Neuron (in vitro differentiated cells): ENCODE data around the gene CASP12.

ENCODE experiments used
- H2AFZ ChIP-seq: one replicate; pipeline ENCODE4 v1.6.1; 2013; ENCODE audit warnings: low read depth, mild to moderate bottlenecking, inconsistent platforms, low read length, moderate library complexity
- H3K27me3 ChIP-seq: one replicate; pipeline ENCODE4 v1.6.1; 2013; ENCODE audit warnings: low read length; ENCODE audit not compliant: insufficient read depth
- H3K36me3 ChIP-seq: one replicate; pipeline ENCODE4 v1.6.1; 2013; ENCODE audit warnings: low read length; ENCODE audit not compliant: insufficient read depth
- H3K4me1 ChIP-seq: one replicate; pipeline ENCODE4 v1.6.1; 2013; ENCODE audit warnings: low read length; ENCODE audit not compliant: insufficient read depth
- H3K4me3 ChIP-seq: 2 replicates; pipeline ENCODE4 v1.5.1; 2013; ENCODE audit warnings: mild to moderate bottlenecking, low read length, moderate library complexity
- H3K9me3 ChIP-seq: one replicate; pipeline ENCODE4 v1.6.1; 2013; ENCODE audit warnings: low read length

Gene CASP12

GRCh38 chr11:104876861-104877431 lies 21.3 kb downstream of the CASP12 start:
- H3K4me3 ChIP-seq, result no peak overlapping the region
- no peak overlapping the region for H2AFZ ChIP-seq
- H3K27me3 ChIP-seq, result no peaks in the 10 kb centered on the region
- no peaks in the 10 kb centered on the region for H3K36me3 ChIP-seq
- H3K4me1 ChIP-seq, result no peaks in the 10 kb centered on the region
- no peaks in the 10 kb centered on the region for H3K9me3 ChIP-seq

- Histone ChIP-seq H3K4me1 (peaks cover 1% of the 10 kb centered on the region), H2AFZ (no peak overlapping the region), H3K9me3 (no peaks in the 10 kb centered on the region), H3K4me3 (no peak overlapping the region), H3K36me3 (no peaks in the 10 kb centered on the region), H3K27me3 (no peaks in the 10 kb centered on the region)
These were observed 21.9 kb downstream of the CASP12 start for GRCh38 chr11:104876324-104876723.

- Histone ChIP-seq H3K36me3 (no peaks in the 10 kb centered on the region), H3K4me3 (no peak overlapping the region), H3K9me3 (no peaks in the 10 kb centered on the region), H2AFZ (no peak overlapping the region), H3K27me3 (no peaks in the 10 kb centered on the region), H3K4me1 (peaks cover 10% of the 10 kb centered on the region)
These were observed 25.0 kb downstream of the CASP12 start for GRCh38 chr11:104873252-104873651.

GRCh38 chr11:104872393-104872792 lies 25.9 kb downstream of the CASP12 start:
- Histone ChIP-seq H3K27me3 (no peaks in the 10 kb centered on the region), H2AFZ (no peak overlapping the region), H3K4me3 (no peak overlapping the region), H3K9me3 (no peaks in the 10 kb centered on the region), H3K36me3 (no peaks in the 10 kb centered on the region), H3K4me1 (peaks cover 10% of the 10 kb centered on the region)

GRCh38 chr11:104870910-104871309 lies 27.4 kb downstream of the CASP12 start:
- H3K4me1 ChIP-seq, result peaks cover 10% of the 10 kb centered on the region
- H3K27me3 ChIP-seq, result no peaks in the 10 kb centered on the region
- no peaks in the 10 kb centered on the region for H3K9me3 ChIP-seq
- H2AFZ ChIP-seq, result no peak overlapping the region
- H3K36me3 ChIP-seq, result no peaks in the 10 kb centered on the region
- no peak overlapping the region for H3K4me3 ChIP-seq

- H3K4me3 ChIP-seq, result no peak overlapping the region
- no peaks in the 10 kb centered on the region for H3K9me3 ChIP-seq
- no peaks in the 10 kb centered on the region for H3K27me3 ChIP-seq
- no peak overlapping the region for H2AFZ ChIP-seq
- peaks cover 10% of the 10 kb centered on the region for H3K4me1 ChIP-seq
- no peaks in the 10 kb centered on the region for H3K36me3 ChIP-seq
These were observed 31.4 kb downstream of the CASP12 start for GRCh38 chr11:104866815-104867214.

- Histone ChIP-seq H2AFZ (peak overlapping the region; percentile 47), H3K36me3 (no peaks in the 10 kb centered on the region), H3K27me3 (no peaks in the 10 kb centered on the region), H3K4me1 (peaks cover 3% of the 10 kb centered on the region), H3K4me3 (no peak overlapping the region), H3K9me3 (no peaks in the 10 kb centered on the region)
These were observed 39.1 kb downstream of the CASP12 start for GRCh38 chr11:104858882-104859775.

GRCh38 chr11:104856607-104857006 lies 41.7 kb downstream of the CASP12 start:
- Histone ChIP-seq H2AFZ (no peak overlapping the region), H3K9me3 (no peaks in the 10 kb centered on the region)

GRCh38 chr11:104855965-104856364 lies 42.3 kb downstream of the CASP12 start:
- Histone ChIP-seq H3K9me3 (no peaks in the 10 kb centered on the region), H3K4me1 (peaks cover 3% of the 10 kb centered on the region), H3K4me3 (no peak overlapping the region), H3K27me3 (no peaks in the 10 kb centered on the region), H2AFZ (no peak overlapping the region), H3K36me3 (no peaks in the 10 kb centered on the region)

More at GRCh38 chr11:104856607-104857006, 41.7 kb downstream of the CASP12 start:
- Histone ChIP-seq H3K36me3 (no peaks in the 10 kb centered on the region), H3K4me1 (peaks cover 3% of the 10 kb centered on the region), H3K4me3 (no peak overlapping the region), H3K27me3 (no peaks in the 10 kb centered on the region)

GRCh38 chr11:104853276-104853675 lies 45.0 kb downstream of the CASP12 start:
- no peaks in the 10 kb centered on the region for H3K27me3 ChIP-seq
- no peak overlapping the region for H2AFZ ChIP-seq
- H3K36me3 ChIP-seq, result no peaks in the 10 kb centered on the region
- H3K9me3 ChIP-seq, result no peaks in the 10 kb centered on the region
- no peak overlapping the region for H3K4me3 ChIP-seq
- peaks cover 3% of the 10 kb centered on the region for H3K4me1 ChIP-seq

- no peaks in the 10 kb centered on the region for H3K27me3 ChIP-seq
- no peaks in the 10 kb centered on the region for H3K36me3 ChIP-seq
- no peak overlapping the region for H3K4me3 ChIP-seq
- no peaks in the 10 kb centered on the region for H3K9me3 ChIP-seq
- no peak overlapping the region for H2AFZ ChIP-seq
- peaks cover 3% of the 10 kb centered on the region for H3K4me1 ChIP-seq
These were observed 45.4 kb downstream of the CASP12 start for GRCh38 chr11:104852811-104853210.

- no peaks in the 10 kb centered on the region for H3K4me1 ChIP-seq
- no peak overlapping the region for H3K4me3 ChIP-seq
- no peaks in the 10 kb centered on the region for H3K27me3 ChIP-seq
- no peak overlapping the region for H2AFZ ChIP-seq
- no peaks in the 10 kb centered on the region for H3K36me3 ChIP-seq
- H3K9me3 ChIP-seq, result no peaks in the 10 kb centered on the region
These were observed 52.0 kb downstream of the CASP12 start for GRCh38 chr11:104846216-104846615.

GRCh38 chr11:104844451-104844850 lies 53.8 kb downstream of the CASP12 start:
- Histone ChIP-seq H3K4me3 (no peak overlapping the region), H3K36me3 (no peaks in the 10 kb centered on the region), H3K4me1 (no peaks in the 10 kb centered on the region), H3K27me3 (no peaks in the 10 kb centered on the region), H2AFZ (no peak overlapping the region), H3K9me3 (no peaks in the 10 kb centered on the region)
